PC-3 (cell line): ENCODE data around the gene RTN4RL1. TPM values are rescaled to one million over a fixed set of nuclear protein-coding genes. Genes with fewer than 3 reads are reported as not detected.

Source experiments
- ATAC-seq: fragments of 200-7000 bp; cut with Tn5 transposase; 2 replicates; pipeline ENCODE4 v1.9.1; 2020; ENCODE audit warnings: mild to moderate bottlenecking, moderate library complexity
- BruUV-seq: library from RNA; stranded (reverse); fragments of 400-500 nt; replicated peaks from 2 replicates; lab custom pipeline; 2021; lab: Mats Ljungman, UMichigan
- CTCF ChIA-PET: fragments of 300-600 bp; sonication (Branson Sonifier 250); formaldehyde crosslinking; loops from one replicate; lab custom pipeline; 2022; ENCODE audit warnings: antibody characterized with exemption; lab: Charles Lee
- POLR2A ChIA-PET: fragments of 300-600 bp; sonication (Branson Sonifier 250); formaldehyde crosslinking; loops from one replicate; lab custom pipeline; 2022; ENCODE audit warnings: antibody characterized with exemption; ENCODE audit not compliant: unreplicated experiment; lab: Charles Lee
- DNase-seq: peaks from one replicate; pipeline ENCODE4 v3.0.0-alpha.2; 2015
- H2AFZ ChIP-seq: fragments of 300-600 bp; sonication (generic); 2 replicates; pipeline ENCODE4 v1.6.0; 2016; ENCODE audit warnings: antibody characterized with exemption, low read length
- H3F3A ChIP-seq: fragments of 300-600 bp; sonication (generic); one replicate; pipeline ENCODE4 v1.6.0; 2017; ENCODE audit warnings: antibody characterized with exemption, low read length, control low read depth, mild to moderate bottlenecking; ENCODE audit not compliant: unreplicated experiment
- H3K27ac ChIP-seq: fragments of 300-600 bp; sonication (generic); 2 replicates; pipeline ENCODE4 v1.5.1; 2016; ENCODE audit warnings: mild to moderate bottlenecking, low read length
- H3K27me3 ChIP-seq: fragments of 300-600 bp; sonication (generic); 2 replicates; pipeline ENCODE4 v1.6.1; 2016; ENCODE audit warnings: low read length, mixed read lengths
- H3K36me3 ChIP-seq: fragments of 300-600 bp; sonication (generic); 2 replicates; pipeline ENCODE4 v1.6.1; 2016; ENCODE audit warnings: low read depth, mixed run types, low read length, mixed read lengths
- H3K4me1 ChIP-seq: fragments of 300-600 bp; sonication (generic); 2 replicates; pipeline ENCODE4 v1.5.1; 2016; ENCODE audit warnings: low read length; ENCODE audit not compliant: insufficient read depth
- H3K4me2 ChIP-seq: fragments of 300-600 bp; sonication (generic); 2 replicates; pipeline ENCODE4 v1.6.0; 2016; ENCODE audit warnings: low read length
- H3K4me3 ChIP-seq: fragments of 300-600 bp; sonication (generic); 2 replicates; pipeline ENCODE4 v1.5.1; 2016; ENCODE audit warnings: mild to moderate bottlenecking, low read length, mixed read lengths
- H3K79me2 ChIP-seq: fragments of 300-600 bp; sonication (generic); 2 replicates; pipeline ENCODE4 v1.6.1; 2017; ENCODE audit warnings: low read length, mixed read lengths
- H3K9ac ChIP-seq: fragments of 300-600 bp; sonication (generic); 2 replicates; pipeline ENCODE4 v1.6.0; 2016; ENCODE audit warnings: mild to moderate bottlenecking, low read length
- H3K9me2 ChIP-seq: fragments of 300-600 bp; sonication (generic); replicated peaks from 2 replicates; pipeline ENCODE4 v1.6.1; 2016; ENCODE audit warnings: mixed run types, low read length, mixed read lengths
- H3K9me3 ChIP-seq: fragments of 300-600 bp; sonication (generic); 2 replicates; pipeline ENCODE4 v1.6.1; 2016; ENCODE audit warnings: low read length, mixed read lengths
- H4K20me1 ChIP-seq: fragments of 300-600 bp; sonication (generic); 2 replicates; pipeline ENCODE4 v1.6.1; 2016; ENCODE audit warnings: low read length, mixed read lengths
- EZH2 ChIP-seq: fragments of 300-600 bp; sonication (generic); IDR thresholded peaks from one replicate; pipeline ENCODE4 v1.6.1; 2017; ENCODE audit warnings: antibody characterized with exemption, mild to moderate bottlenecking, low read length; ENCODE audit not compliant: unreplicated experiment
- EZH2phosphoT487 ChIP-seq: fragments of 300-600 bp; sonication (generic); IDR thresholded peaks from 2 replicates; pipeline ENCODE4 v1.6.1; 2018; ENCODE audit warnings: mild to moderate bottlenecking, antibody characterized with exemption, low read length, borderline replicate concordance
- intact Hi-C: fragments of 100-400 bp; cut with micrococcal nuclease; formaldehyde crosslinking; loops from 2 replicates; pipeline ENCODE4 v1.9.0; 2023
- total RNA-seq: library from RNA; depleted of rRNA; stranded (reverse); fragments of >200 nt; gene quantifications from 2 replicates; pipeline ENCODE4 v1.2.3, GENCODE V29; 2014
- TF ChIP-seq, protein P1 (sequence below): fragments of 300-600 bp; sonication (generic); conservative IDR thresholded peaks from 2 replicates; pipeline ENCODE4 v1.5.1; 2017; ENCODE audit warnings: antibody characterized with exemption, low read depth, mild to moderate bottlenecking, low read length

The RTN4RL1 gene
- total RNA-seq, 1 experiment from 2014 or later: 6.9 TPM

DNA sequence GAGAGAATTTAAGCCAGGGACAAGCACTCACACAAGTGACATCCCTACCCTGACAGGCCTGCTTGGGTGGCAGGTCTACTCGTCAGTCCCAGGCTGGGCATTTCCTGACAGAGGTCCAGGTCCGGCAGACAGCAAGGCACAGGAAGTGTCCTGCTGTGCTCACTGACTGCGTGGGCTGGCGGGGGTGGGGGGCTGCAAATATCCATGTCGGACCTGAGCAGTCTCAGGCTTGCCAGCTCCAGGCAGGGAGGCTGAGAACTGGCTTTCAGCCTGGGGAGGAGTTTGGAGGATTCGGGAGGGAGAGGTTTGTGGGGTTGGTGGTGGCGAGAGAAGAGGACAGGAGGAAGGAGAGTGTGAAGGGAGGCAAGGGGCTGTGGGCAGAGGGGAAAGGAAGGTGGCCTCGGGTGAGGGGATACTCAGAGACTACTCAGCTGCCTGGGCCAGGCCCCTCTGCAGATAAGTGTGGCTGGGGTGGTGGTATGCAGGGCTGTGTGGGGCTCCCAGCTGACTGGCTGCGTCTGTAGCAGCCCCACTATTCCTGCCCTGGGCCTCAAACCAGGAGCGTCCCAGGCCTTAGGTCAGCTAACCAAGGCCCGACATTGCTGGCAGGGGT lies 37.5 kb upstream of the RTN4RL1 start:
- Histone ChIP-seq H3K27ac (no peak overlapping the region), H3F3A (no peaks in the 10 kb centered on the region), H3K9ac (no peak overlapping the region), H3K4me2 (no peak overlapping the region), H3K9me3 (no peaks in the 10 kb centered on the region), H3K36me3 (no peaks in the 10 kb centered on the region), H3K79me2 (no peaks in the 10 kb centered on the region), H2AFZ (no peak overlapping the region), H3K4me1 (peaks cover 3% of the 10 kb centered on the region), H3K9me2 (no peaks in the 10 kb centered on the region), H3K27me3 (no peaks in the 10 kb centered on the region), H4K20me1 (no peaks in the 10 kb centered on the region), H3K4me3 (no peak overlapping the region)
- TF ChIP-seq, protein P1, sequence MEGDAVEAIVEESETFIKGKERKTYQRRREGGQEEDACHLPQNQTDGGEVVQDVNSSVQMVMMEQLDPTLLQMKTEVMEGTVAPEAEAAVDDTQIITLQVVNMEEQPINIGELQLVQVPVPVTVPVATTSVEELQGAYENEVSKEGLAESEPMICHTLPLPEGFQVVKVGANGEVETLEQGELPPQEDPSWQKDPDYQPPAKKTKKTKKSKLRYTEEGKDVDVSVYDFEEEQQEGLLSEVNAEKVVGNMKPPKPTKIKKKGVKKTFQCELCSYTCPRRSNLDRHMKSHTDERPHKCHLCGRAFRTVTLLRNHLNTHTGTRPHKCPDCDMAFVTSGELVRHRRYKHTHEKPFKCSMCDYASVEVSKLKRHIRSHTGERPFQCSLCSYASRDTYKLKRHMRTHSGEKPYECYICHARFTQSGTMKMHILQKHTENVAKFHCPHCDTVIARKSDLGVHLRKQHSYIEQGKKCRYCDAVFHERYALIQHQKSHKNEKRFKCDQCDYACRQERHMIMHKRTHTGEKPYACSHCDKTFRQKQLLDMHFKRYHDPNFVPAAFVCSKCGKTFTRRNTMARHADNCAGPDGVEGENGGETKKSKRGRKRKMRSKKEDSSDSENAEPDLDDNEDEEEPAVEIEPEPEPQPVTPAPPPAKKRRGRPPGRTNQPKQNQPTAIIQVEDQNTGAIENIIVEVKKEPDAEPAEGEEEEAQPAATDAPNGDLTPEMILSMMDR: no peak
- no peak for TF ChIP-seq EZH2
- no peak for TF ChIP-seq EZH2phosphoT487
- no peak for DNase-seq
- ATAC-seq: no peak
- no TSS peak for BruUV-seq
- POLR2A ChIA-PET: no interaction called here
- CTCF ChIA-PET: no interaction called here
- intact Hi-C loops: no loop called here

DNA sequence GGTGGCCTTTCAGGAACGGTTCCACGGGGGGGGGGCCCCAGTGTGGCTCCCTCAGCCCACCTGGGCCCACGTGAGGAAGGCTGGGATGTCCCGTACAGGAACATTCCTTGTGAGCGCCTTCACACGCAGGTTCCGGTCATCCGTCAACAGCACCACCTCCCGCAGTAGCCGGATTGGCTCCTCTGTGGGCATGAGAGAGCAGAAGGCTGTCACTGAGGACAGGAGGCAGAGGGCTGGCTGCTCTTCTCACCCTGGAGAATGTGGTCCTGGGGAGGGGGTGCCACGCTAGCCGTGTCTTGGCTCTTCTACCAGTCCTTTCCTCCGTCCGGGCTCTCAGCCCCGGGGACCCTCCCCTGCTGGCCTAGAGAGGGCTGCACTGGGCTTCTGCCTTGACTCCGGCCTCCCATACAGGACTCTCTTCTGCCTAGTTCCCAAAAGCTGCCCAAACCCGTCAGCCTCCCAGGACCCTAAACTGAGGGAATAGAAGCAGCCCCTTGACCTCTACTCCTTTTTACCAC lies 36.4 kb upstream of the RTN4RL1 start:
- no peaks in the 10 kb centered on the region for H3K9me2 ChIP-seq
- POLR2A ChIA-PET: no interaction called here
- CTCF ChIA-PET: no interaction called here

More for the DNA sequence above, 36.4 kb upstream of the RTN4RL1 start:
- Histone ChIP-seq H3K4me2 (no peak overlapping the region), H3K9ac (no peak overlapping the region), H3F3A (no peaks in the 10 kb centered on the region), H3K27ac (no peak overlapping the region), H3K27me3 (no peaks in the 10 kb centered on the region), H3K79me2 (no peaks in the 10 kb centered on the region), H3K4me1 (no peaks in the 10 kb centered on the region), H2AFZ (no peak overlapping the region), H3K9me3 (no peaks in the 10 kb centered on the region), H4K20me1 (no peaks in the 10 kb centered on the region), H3K36me3 (no peaks in the 10 kb centered on the region), H3K4me3 (no peak overlapping the region)
- intact Hi-C loops: no loop called here
- DNase-seq: no peak
- TF ChIP-seq EZH2phosphoT487 (no peak), EZH2 (no peak)
- TF ChIP-seq, protein P1: no peak
- no peak for ATAC-seq
- BruUV-seq: no TSS peak
